MM.1S (cell line): ENCODE measurements around the gene TMEM45A.

ENCODE experiments used
- CTCF ChIP-seq: fragments of 300-600 bp; sonication (generic); IDR thresholded peaks from 2 replicates; pipeline ENCODE4 v1.5.1; 2016; ENCODE audit warnings: antibody characterized with exemption, low read length, mixed read lengths
- EZH2 ChIP-seq: fragments of 300-600 bp; sonication (generic); optimal IDR thresholded peaks from 2 replicates; pipeline ENCODE3; 2017; ENCODE audit warnings: low read depth, mild to moderate bottlenecking, antibody characterized with exemption, low read length, mixed read lengths
- EZH2phosphoT487 ChIP-seq: fragments of 300-600 bp; sonication (generic); IDR thresholded peaks from 2 replicates; pipeline ENCODE4 v1.6.1; 2018; ENCODE audit warnings: antibody characterized with exemption, low read length

- TF ChIP-seq EZH2phosphoT487 (no peak), CTCF (no peak), EZH2 (no peak)
These were observed 61.9 kb downstream of the TMEM45A start for GRCh38 chr3:100554373-100554676.
